ENCODE measurements around the gene ATP6V1G1.

The ATP6V1G1 gene

DNA sequence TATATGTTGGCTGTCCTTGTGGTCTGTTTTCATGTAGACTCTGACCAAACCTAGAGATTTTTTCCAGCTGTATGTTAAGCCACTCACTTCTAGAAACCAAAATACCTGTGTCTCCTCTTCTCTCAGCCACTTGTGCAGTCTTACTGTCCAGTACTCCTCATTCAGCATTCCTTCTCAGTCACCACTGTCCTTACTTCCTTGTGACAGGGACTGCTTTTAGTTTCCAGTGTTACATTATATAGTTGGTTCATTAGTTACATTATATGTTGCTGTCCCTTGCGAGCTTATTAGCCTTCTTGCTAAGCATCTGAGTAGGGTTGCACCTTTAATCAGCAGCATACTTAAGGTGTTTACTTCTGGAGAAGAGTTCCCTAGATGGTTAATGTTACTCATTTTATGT is 4.3 kb downstream of the ATP6V1G1 start:
- TF ChIP-seq CREB1 (IDR thresholded peaks at IDR 0.05; ENCODE audit: low read depth) (no peak), TEAD4 (IDR thresholded peaks at IDR 0.05) (no peak), USF1 (IDR thresholded peaks at IDR 0.05) (no peak), FOXM1 (IDR thresholded peaks at IDR 0.05; ENCODE audit: borderline replicate concordance, low read depth) (no peak), EP300 (IDR thresholded peaks at IDR 0.05; ENCODE audit: borderline replicate concordance) (no peak), CEBPB (IDR thresholded peaks at IDR 0.05) (no peak), TAF1 (IDR thresholded peaks at IDR 0.05; ENCODE audit: low read depth) (no peak), TCF12 (IDR thresholded peaks at IDR 0.05; ENCODE audit: low read depth) (no peak), YY1 (IDR thresholded peaks at IDR 0.05; ENCODE audit: low read depth) (no peak), RAD21 (IDR thresholded peaks at IDR 0.05; ENCODE audit: low read depth) (no peak), ZBTB7A (IDR thresholded peaks at IDR 0.05; ENCODE audit: low read depth) (no peak), MAX (IDR thresholded peaks at IDR 0.05) (no peak), REST (IDR thresholded peaks at IDR 0.05; ENCODE audit: low read depth) (no peak), EGR1 (IDR thresholded peaks at IDR 0.05) (no peak), NFIC (IDR thresholded peaks at IDR 0.05) (no peak)

DNA sequence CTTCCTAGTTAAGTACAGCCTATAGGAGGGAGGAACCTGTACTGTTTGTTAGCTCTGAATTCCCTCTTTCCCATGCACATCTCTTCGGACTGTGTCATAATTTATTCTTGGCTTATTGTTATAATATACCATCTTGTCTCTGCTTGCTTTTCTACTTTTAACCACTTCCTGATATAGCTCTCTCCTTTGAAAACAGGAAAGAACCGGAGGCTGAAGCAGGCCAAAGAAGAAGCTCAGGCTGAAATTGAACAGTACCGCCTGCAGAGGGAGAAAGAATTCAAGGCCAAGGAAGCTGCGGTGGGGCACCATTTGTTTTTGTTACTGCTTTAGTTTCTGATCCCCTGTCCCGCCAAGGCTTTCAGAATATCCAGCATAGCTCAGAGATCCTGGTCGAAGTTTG is 4.8 kb downstream of the ATP6V1G1 start:
- TF ChIP-seq EGR1 (IDR thresholded peaks at IDR 0.05): no peak
- no peak for TF ChIP-seq TAF1 (IDR thresholded peaks at IDR 0.05; ENCODE audit: low read depth)
- no peak for TF ChIP-seq YY1 (IDR thresholded peaks at IDR 0.05; ENCODE audit: low read depth)
- no peak for TF ChIP-seq FOXM1 (IDR thresholded peaks at IDR 0.05; ENCODE audit: borderline replicate concordance, low read depth)
- no peak for TF ChIP-seq REST (IDR thresholded peaks at IDR 0.05; ENCODE audit: low read depth)
- TF ChIP-seq EP300 (IDR thresholded peaks at IDR 0.05; ENCODE audit: borderline replicate concordance): no peak
- TF ChIP-seq MAX (IDR thresholded peaks at IDR 0.05): no peak
- TF ChIP-seq TEAD4 (IDR thresholded peaks at IDR 0.05): no peak

DNA sequence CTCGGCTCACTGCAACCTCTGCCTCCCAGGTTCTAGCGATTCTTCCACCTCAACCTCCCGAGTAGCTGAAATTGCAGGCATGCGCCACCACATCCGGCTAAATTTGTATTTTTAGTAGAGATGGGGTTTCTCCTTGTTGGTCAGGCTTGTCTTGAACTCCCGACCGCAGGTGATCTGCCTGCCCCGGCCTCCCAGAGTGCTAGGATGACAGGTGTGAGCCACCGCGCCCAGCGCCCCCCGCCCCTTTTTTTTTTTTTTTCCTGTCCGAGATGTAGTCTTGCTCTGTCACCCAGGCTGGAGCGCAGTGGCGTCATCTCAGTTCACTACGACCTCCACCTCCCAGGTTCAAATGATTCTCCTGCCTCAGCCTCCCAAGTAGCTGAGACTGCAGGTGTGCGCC is 6.6 kb downstream of the ATP6V1G1 start:
- TF ChIP-seq REST (IDR thresholded peaks at IDR 0.05; ENCODE audit: low read depth): no peak
- no peak for TF ChIP-seq NFIC (IDR thresholded peaks at IDR 0.05)
- TF ChIP-seq TEAD4 (IDR thresholded peaks at IDR 0.05): no peak
- no peak for TF ChIP-seq TCF12 (IDR thresholded peaks at IDR 0.05; ENCODE audit: low read depth)
- no peak for TF ChIP-seq YY1 (IDR thresholded peaks at IDR 0.05; ENCODE audit: low read depth)
- no peak for TF ChIP-seq ZBTB7A (IDR thresholded peaks at IDR 0.05; ENCODE audit: low read depth)
- TF ChIP-seq RAD21 (IDR thresholded peaks at IDR 0.05; ENCODE audit: low read depth): no peak
- TF ChIP-seq CREB1 (IDR thresholded peaks at IDR 0.05; ENCODE audit: low read depth): no peak
- no peak for TF ChIP-seq CEBPB (IDR thresholded peaks at IDR 0.05)
- TF ChIP-seq TAF1 (IDR thresholded peaks at IDR 0.05; ENCODE audit: low read depth): no peak

- TF ChIP-seq FOXM1 (IDR thresholded peaks at IDR 0.05; ENCODE audit: borderline replicate concordance, low read depth) (no peak), ZBTB7A (IDR thresholded peaks at IDR 0.05; ENCODE audit: low read depth) (no peak), EP300 (IDR thresholded peaks at IDR 0.05; ENCODE audit: borderline replicate concordance) (no peak), RAD21 (IDR thresholded peaks at IDR 0.05; ENCODE audit: low read depth) (no peak), REST (IDR thresholded peaks at IDR 0.05; ENCODE audit: low read depth) (no peak), MAX (IDR thresholded peaks at IDR 0.05) (no peak), YY1 (IDR thresholded peaks at IDR 0.05; ENCODE audit: low read depth) (no peak), TEAD4 (IDR thresholded peaks at IDR 0.05) (no peak), TAF1 (IDR thresholded peaks at IDR 0.05; ENCODE audit: low read depth) (no peak), CEBPB (IDR thresholded peaks at IDR 0.05) (no peak)
These were observed 15.1 kb downstream of the ATP6V1G1 start for GRCh38 chr9:114602620-114603019.
